ENCODE results near the gene ARID3A. TPM values are rescaled to one million over a fixed set of nuclear protein-coding genes. Genes with fewer than 3 reads are reported as not detected.

Gene ARID3A
- total and polyA plus RNA-seq, 2 of the 13 experiments (the other 11 are each of a cell fraction or from before 2014, with no cell fraction given), result 71.3 to 77.9 TPM

- TF ChIP-seq, protein P1, sequence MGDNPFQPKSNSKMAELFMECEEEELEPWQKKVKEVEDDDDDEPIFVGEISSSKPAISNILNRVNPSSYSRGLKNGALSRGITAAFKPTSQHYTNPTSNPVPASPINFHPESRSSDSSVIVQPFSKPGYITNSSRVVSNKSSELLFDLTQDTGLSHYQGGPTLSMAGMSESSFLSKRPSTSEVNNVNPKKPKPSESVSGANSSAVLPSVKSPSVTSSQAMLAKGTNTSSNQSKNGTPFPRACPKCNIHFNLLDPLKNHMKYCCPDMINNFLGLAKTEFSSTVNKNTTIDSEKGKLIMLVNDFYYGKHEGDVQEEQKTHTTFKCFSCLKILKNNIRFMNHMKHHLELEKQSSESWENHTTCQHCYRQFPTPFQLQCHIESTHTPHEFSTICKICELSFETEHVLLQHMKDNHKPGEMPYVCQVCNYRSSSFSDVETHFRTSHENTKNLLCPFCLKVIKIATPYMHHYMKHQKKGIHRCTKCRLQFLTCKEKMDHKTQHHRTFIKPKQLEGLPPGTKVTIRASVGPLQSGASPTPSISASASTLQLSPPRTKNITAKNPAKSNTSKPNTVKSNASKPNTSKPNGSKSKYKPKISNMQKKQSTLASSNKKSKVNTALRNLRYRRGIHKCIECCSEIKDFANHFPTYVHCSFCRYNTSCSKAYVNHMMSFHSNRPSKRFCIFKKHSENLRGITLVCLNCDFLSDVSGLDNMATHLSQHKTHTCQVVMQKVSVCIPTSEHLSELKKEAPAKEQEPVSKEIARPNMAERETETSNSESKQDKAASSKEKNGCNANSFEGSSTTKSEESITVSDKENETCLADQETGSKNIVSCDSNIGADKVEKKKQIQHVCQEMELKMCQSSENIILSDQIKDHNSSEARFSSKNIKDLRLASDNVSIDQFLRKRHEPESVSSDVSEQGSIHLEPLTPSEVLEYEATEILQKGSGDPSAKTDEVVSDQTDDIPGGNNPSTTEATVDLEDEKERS (CRISPR knock-in tag; IDR thresholded peaks at IDR 0.05), result no peak
- TF ChIP-seq, protein P2, sequence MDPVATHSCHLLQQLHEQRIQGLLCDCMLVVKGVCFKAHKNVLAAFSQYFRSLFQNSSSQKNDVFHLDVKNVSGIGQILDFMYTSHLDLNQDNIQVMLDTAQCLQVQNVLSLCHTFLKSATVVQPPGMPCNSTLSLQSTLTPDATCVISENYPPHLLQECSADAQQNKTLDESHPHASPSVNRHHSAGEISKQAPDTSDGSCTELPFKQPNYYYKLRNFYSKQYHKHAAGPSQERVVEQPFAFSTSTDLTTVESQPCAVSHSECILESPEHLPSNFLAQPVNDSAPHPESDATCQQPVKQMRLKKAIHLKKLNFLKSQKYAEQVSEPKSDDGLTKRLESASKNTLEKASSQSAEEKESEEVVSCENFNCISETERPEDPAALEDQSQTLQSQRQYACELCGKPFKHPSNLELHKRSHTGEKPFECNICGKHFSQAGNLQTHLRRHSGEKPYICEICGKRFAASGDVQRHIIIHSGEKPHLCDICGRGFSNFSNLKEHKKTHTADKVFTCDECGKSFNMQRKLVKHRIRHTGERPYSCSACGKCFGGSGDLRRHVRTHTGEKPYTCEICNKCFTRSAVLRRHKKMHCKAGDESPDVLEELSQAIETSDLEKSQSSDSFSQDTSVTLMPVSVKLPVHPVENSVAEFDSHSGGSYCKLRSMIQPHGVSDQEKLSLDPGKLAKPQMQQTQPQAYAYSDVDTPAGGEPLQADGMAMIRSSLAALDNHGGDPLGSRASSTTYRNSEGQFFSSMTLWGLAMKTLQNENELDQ (CRISPR knock-in tag; IDR thresholded peaks at IDR 0.05; ENCODE audit: borderline replicate concordance), result no peak
- no peak for TF ChIP-seq ZNF552 (CRISPR knock-in tag; IDR thresholded peaks at IDR 0.05; ENCODE audit: borderline replicate concordance)
- no peak for TF ChIP-seq DBP (CRISPR knock-in tag; IDR thresholded peaks at IDR 0.05; ENCODE audit: not compliant biosample characterization)
- no peak for TF ChIP-seq RFX3 (CRISPR knock-in tag; IDR thresholded peaks at IDR 0.05)
- TF ChIP-seq ZNF383 (CRISPR knock-in tag; IDR thresholded peaks at IDR 0.05; ENCODE audit: borderline replicate concordance), result no peak
- TF ChIP-seq IKZF1 (IDR thresholded peaks at IDR 0.05), result no peak
- TF ChIP-seq JUN (CRISPR knock-in tag; IDR thresholded peaks at IDR 0.05), result no peak
- TF ChIP-seq IRX3 (CRISPR knock-in tag; IDR thresholded peaks at IDR 0.05; ENCODE audit: borderline replicate concordance, low read depth), result no peak
- peak; percentile 68; the same call in 1 of the 2 replicates for TF ChIP-seq HNRNPL (IDR thresholded peaks at IDR 0.05; ENCODE audit: low read depth, low read length)
- TF ChIP-seq ARID4A (CRISPR knock-in tag; IDR thresholded peaks at IDR 0.05; ENCODE audit: borderline replicate concordance), result 0 out of 2 replicates have a peak, but pooled peaks have one; percentile 7
- peak; percentile 21 for TF ChIP-seq ZNF687 (CRISPR knock-in tag; IDR thresholded peaks at IDR 0.05)
- no peak for TF ChIP-seq FIP1L1 (IDR thresholded peaks at IDR 0.05; ENCODE audit: borderline replicate concordance, insufficient read depth, low read depth, low read length)
- TF ChIP-seq MAF1 (CRISPR knock-in tag; IDR thresholded peaks at IDR 0.05; ENCODE audit: borderline replicate concordance), result no peak
Measured at GRCh38 chr19:942133-942645, 16.4 kb downstream of the ARID3A start (continued).

All from HepG2 (cell line).